Activated CD4-positive, CD25-positive, alpha-beta regulatory T cell treated with anti-CD3 and anti-CD28 coated beads, Interleukin-2, amount 50 U/mL, for 16 hours (primary cell): ENCODE measurements around the gene ZFC3H1.

Source experiments
- DNase-seq: peaks from one replicate; pipeline ENCODE4 v3.0.0-alpha.2; 2020; ENCODE audit warnings: low read depth, low spot score

Gene ZFC3H1

DNA sequence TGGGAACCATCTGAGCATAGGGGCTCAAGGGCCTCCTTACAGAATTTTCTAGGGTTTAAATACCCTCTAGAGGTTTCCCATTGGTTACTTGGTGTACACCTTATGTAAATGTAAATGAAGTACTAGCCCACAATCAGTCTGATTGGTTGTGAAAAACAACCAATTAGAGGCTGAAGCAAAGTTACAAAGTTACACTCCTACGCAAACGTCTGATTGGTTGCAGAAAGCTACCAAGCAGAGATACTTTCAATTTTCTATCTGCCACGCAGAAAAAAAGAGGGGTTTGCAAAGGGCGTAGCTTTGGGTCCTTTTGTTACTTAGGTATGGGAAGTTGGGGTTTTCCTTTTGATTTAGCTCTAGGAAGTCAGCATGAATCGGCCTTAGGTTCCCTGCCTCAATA, 20.4 kb upstream of the ZFC3H1 start:
- no peak for DNase-seq

DNA sequence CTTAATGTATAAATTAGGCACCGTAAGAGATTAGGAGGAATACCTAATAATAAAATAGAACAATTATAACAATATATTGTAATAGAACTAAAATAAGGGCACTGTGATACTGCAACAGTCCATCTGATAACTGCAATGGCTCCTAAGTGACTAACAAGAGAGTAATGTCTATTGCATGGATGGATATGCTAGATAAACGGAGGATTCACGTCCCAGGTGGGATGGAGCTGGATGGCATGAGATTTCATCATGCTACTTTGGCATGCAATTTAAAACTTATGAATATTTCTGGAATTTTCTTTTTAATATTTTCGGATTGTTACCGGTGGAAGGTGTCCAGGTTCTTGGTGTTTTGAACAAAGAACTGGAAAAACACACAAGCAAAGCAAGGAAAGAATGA, 20.0 kb upstream of the ZFC3H1 start:
- DNase-seq = no peak

DNA sequence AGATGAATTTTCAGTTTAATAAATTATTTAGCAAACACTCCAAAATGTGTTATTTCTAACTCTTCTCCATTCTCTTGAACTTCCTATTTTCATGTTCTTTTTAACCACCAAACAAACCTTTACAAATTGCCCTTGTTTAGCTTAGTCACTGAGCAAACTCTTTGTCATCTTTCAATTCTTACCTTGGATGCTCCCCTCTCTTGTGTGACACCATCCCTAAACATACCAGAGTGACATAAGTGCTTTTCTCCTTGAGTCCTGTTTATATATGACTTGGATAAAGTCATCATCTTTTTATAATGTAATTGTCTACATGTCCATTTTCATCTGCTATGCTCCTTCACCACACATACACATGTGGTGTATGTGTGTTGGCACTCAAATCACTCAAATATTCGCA, 18.8 kb upstream of the ZFC3H1 start:
- no peak for DNase-seq

DNA sequence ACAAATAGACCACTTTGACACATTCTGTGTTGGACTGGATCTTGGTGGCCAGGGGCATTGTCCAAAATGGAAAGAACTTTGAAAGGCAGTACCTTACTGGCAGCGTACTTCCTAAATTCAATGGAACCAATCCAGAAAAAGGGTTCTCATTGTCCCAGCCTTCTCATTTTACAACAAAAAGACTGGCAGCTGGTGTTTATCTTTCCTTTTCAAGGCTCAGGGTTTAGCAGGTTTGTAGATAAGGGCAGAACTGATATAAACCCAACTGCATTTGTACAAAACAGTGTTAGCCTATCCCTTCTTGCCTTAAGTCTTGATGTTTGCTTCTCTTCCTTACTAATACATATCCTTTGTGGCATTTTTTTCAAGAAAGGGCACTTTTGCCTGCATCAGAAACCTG, 8.2 kb upstream of the ZFC3H1 start:
- no peak for DNase-seq

DNA sequence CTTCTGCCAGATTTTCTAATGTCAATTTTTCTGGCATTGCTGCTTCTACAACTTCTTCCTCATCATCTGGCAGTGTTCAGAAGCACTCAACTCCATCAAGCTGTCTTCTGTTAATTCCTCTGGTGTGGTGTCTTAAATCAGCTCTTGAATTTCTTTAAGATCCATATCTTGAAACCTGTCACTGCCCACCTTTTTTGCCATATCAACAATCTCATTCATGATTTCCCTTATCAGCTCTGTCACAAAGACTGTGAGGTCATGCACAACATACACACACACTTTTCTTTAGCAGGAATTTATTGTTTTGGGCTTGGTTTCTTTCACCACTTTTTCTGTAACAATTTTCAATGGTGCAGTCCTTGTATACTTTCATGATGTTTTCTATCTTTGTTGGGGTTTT, 7.7 kb upstream of the ZFC3H1 start:
- DNase-seq = no peak

DNA sequence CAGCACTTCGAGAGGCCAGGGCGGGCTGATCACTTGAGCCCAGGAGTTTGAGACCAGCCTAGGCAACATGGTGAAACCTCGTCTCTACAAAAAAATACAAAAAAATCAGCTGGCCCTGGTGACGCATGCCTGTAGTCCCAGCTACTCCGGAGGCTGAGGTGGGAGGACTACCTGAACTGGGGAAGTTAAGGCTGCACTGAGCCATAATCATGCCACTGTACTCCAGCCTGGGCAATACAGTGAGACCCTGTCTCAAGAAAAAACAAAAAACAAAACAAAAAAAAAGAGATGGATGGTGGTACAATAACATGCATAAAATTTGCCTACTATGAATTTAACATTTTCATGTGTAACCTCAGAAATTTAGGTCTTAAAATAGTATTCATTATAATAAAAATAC, 2.6 kb upstream of the ZFC3H1 start:
- DNase-seq = no peak

DNA sequence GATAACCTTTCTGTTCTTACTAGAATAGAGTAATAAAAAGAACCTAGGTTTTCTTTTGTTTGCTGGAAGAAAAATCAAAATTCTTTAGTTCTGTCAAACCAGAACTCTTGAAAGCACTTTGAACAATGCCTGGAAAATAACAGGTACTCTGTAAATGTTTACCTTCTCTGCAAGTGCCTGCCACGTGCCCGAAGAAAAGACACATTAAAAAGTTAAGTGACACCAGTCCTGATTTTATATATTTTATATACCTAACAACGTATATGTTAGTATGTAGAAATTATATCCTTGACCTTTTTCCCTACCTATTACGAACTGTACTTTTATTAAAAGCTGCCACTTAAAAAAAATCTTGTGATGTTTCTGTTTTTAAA, 1.4 kb upstream of the ZFC3H1 start:
- no peak for DNase-seq

DNA sequence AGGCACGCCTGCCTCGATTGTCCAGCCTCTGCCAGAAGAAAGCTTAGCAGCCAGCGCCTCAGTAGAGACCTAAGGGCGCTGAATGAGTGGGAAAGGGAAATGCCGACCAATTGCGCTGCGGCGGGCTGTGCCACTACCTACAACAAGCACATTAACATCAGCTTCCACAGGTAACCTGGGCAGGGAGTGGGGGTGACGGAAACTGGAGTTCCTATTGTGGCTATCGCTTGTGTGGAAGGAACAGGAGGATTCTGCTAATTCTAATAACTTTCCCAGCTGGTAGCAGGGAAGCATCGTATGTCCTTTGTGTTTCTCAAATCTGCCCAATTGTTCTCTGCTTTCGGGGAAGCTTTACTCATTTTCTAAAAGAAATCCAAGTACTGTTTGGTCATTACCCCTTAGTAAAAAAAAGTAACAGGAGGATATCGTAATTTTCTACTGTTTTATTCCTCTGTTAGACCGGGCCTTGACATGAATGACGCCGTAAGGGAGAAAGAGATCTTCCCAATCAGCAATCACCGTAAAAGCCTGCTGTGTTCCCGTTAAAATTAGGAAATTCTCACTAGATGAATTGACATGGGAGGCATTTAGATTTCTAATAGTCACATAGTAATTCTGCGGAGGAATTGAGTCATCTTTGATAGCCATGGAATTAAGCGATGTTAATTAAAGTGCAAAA, 902 bp upstream of the ZFC3H1 start:
- DNase-seq = no peak

DNA sequence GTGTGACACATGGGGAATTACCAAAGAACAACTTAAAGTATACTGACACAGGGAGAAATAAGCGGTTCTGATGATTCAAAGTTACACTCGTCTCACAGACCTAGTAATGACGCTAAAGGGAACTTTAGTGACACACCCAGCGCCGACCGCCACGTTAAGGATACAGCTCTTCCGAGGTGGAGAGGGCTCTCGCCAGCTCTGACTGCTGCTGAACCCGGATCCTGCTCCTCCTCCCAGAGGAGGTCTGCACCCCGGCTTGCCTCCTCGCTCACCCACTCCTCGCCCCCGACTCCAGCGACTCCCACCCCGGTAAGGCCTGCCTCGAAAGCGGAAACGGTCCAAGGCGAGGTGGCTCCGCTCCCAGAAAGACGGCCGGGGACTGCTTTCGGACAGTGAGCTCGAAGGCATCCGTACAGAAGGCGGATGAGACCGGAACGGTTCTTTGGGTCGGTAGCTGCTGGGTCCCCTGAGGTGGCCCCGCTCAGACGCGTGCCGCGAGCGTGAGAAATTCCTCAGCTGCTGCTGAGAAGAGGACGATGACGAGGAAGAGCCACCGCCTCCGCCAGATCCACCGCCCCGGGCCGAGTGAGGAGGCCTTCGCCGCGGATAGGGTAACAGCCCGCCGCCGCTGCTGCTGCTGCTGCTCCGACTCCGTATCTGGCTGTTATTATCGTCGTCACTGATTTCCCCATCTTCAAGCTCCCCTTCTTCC, 643 bp downstream of the ZFC3H1 start:
- peak; percentile 48 for DNase-seq

DNA sequence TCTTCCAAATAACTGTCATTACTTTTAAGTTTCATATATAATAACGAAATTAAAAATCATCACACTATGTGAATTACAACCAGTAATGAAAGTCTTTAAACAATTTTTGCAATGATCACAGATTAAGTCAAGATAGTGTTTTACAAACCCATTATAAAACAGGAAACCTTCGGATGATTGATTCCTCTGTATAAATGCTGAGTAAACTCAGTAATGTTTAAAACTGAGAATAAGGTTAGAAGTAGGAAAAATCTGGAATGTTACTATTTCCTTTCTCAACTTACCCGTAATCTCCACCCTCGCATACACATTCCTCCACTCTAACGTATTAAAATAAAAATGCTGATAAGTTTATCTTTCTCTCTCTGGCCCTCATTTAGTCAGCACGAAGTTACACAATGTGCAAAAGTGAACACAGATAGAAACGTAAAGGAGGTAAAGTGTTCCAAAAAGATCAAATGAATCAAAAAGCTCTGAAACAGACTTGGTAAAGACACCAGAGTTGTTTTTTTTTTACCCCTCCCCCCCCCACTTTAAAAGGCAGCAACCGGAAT, 1.6 kb downstream of the ZFC3H1 start:
- DNase-seq = no peak

DNA sequence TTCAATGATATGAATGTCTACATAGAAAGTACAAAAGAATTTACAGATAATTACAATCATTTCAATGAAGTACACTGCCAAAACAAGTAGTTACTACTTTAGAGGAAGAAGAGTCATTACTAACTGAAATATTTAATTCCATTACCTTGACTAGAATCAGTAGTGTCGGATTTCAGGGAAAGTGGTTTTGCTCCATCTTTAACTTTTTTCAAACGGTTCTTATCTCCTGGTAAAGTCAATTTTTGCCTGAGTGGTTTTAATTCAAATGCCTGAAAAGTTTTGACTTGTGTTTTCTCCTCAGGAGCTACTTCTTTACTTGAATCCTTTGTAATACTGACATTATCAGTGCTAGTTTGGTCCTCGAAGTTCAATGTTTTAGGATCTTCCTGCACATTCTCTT, 6.9 kb downstream of the ZFC3H1 start:
- no peak for DNase-seq

DNA sequence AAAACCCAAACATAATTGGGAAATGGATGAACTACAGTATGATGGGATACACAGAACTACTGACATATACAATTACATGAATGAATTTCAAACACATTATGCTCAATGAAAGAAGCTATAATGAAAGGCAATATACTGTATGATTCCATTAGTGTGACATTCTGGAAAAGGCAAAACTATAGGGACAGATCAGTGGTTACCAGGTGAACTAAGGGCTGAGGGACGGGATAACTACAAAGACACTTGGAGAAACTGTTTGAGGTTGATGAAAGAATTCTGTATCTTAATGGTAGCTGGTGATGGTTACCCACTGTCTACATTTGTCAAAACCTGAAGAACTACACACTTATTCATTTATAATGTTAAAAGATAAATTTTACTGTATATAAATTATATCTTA, 7.7 kb downstream of the ZFC3H1 start:
- no peak for DNase-seq

DNA sequence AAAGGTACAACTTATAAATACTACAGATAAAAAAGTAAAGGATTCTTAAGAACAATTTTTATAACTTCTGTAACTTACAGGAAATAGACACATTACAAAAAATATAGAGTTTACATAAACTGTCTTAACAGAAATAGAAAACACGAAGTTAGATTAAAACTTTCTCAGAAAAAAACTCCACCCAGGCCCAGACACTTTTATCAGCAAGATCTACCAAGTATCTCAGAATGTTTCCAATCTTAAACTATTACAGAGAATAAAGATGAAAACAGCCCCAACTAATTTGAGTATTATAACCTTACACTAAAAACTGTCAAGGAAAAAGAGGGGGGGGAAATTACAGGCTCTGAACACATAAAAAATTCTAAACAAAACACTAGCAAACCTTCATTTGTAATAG, 8.2 kb downstream of the ZFC3H1 start:
- no peak for DNase-seq

DNA sequence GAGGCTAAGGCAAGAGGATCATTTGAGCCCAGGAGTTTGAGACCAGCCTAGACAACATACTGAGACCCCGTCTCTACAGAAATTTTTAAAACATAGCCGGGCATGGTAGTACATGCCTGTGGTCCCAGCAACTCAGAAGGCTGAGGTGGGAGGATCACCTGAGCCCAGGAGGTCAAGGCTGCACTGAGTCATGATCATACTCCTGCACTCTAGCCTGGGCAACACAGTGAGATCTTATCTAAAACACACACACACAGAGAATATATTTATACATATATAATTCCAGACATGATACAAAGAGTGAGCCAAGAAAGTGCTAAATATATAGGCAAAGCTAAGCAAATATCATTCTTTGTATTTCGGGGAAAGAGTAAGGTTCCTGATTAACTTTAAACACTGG, 9.4 kb downstream of the ZFC3H1 start:
- no peak for DNase-seq

DNA sequence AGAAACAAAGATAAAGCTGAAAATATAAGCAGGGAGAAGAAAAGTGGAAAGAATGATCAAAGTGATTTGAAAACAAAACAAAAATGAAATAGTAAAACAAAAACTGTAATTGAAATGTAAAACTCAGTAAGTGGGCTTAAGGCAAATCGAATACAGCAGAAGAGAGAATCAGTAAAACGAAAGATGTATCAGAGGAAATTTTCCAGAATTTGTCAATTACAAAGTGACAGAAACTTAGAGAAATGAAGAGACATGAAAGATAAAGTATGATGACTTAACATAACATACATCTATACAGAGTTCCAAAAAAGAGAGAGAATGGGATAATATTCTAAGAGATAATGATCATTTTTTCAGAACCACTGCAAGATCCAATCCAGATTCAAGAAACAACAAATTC, 10.5 kb downstream of the ZFC3H1 start:
- DNase-seq = no peak

DNA sequence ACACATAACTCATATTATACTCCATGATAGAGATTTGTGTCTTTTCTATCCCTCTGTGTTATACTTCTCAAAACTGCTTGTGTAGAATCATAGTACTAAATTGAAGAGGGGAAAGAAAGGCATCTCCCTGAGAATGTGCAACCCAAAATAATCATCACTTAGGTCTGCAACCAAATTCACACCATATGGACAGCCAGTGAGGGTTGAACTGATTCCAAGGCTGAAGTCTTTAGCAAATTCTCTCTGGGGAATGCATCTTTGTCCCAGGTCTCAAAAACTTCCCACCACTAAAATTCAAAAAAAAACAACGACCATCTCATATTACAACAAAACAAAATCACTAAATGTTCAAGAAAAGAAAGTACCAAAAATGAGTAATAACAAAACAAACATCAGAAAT, 11.0 kb downstream of the ZFC3H1 start:
- no peak for DNase-seq

DNA sequence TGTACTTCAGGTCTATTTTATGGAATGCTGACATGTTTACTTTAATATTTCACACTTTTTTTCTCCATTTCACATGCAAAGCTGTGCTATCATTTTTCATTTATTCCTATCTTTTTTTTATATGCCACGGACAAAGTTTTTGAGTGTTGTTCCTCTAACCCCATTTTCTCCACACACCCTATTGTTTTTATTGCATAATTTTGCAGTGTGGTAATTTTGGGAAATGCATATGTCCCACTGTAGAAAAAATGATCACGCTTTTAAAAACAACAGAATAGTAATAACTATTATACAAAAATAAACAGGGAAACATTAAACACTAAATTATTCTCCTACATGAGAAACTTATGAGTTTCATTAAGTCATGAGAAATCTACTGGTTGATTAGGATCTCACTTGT, 14.2 kb downstream of the ZFC3H1 start:
- no peak for DNase-seq

DNA sequence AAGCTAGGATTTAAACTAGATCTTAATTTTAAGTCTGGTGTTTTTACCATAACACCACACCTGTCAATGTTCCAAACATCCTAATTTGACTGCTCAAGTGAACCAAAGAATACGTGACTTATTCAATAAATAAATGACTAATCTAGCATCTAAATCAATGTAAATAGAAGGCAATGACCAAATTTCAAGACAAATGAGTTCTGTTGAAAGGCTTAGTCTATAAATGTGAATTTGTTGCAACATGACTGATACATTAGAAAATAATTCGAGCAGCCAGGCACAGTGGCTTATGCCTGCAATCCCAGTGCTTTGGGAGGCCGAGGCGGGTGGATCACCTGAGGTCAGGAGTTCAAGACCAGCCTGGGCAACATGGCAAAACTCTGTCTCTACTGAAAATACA, 15.1 kb downstream of the ZFC3H1 start:
- no peak for DNase-seq

DNA sequence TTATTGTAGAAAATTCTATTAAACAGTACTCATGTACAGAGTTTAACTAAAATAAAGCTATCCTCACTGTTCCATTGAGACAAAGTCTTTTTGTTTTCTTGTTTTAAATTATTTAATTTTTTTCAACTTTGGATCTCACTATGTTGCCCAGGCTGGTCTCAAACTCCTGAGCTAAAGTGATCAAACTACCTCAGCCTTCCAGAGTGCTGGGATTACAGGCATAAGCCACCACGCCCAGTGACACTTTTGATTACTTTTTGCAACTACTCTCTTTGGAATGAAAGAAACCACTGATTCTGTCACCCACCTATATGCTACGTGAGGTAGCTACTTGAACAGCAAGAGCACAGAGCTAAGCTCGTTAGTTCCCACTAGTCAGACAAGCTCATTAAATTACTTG, 17.1 kb downstream of the ZFC3H1 start:
- DNase-seq = no peak

DNA sequence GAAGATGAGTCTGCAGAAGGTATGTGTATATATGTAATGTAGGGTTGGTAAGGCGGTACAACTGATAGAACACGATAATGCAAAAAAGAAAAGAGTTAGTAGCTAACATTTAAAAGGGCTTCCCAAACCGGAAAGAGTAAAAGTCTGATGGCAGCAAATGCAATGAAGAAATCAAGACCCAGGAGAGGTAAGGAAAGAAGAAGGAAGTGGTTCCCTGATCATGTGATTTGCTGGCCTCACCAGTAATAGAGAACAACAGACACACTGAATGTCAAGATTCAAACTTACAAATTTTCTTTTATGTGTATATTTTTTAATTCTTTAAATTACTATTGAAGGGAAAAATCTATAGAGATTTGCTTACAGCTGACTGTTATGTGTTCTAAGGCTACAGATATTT, 18.4 kb downstream of the ZFC3H1 start:
- no peak for DNase-seq

DNA sequence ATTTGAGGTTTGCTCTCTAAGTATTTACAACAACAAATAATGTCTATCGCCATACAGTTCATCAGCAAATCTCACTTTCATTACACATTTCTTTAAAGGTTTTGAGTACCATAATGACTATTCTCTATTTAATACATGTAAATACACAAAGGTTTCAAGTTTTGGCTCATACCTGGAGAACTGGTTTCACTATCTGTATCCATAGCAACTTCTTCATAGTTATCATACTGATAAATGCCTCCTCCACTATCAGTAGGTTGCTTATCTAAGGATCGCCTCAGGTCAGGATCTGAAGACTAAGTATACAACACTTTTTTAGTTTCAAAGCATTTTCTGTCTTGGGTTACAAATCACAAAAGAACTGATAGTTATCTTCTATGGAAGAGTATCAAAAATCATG, 21.4 kb downstream of the ZFC3H1 start:
- no peak for DNase-seq

DNA sequence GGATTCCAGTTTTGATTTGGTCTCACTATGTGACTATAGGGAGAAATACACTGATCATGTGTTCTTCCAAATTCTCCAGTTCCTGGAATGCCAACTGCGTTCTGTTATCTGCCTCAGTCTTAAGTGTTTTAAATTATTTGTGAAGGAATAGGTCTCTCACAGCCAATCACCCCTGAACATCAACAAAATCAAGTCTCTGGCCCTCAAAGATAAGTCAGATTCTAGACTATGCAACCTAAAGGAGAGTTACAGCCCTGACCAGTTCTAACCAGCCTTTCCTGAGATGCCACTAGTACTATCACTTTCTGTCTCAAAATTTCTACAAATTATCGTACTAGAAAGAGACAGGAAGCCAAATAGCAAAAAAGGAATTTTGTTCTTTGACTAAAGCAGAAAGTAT, 22.3 kb downstream of the ZFC3H1 start:
- DNase-seq = no peak

DNA sequence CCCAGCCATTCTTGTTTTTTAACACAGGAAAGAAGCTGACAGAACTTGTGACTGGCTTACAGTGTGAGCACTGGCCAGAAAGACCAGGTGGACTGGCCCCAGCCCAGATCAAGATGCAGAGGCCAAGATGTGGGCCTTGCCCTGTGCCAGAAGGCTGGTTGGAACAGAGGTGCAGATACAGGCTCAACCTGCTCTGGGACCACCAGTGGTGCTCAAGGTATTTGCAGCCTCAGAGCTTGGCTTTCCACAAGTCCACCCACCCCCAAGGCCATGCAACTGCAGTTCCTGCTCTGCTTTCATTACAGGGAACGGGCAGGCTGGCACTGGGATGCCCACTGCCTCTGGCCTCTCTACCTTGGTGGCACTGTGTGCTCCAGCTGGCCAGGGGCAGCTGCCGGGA, 23.3 kb downstream of the ZFC3H1 start:
- no peak for DNase-seq

DNA sequence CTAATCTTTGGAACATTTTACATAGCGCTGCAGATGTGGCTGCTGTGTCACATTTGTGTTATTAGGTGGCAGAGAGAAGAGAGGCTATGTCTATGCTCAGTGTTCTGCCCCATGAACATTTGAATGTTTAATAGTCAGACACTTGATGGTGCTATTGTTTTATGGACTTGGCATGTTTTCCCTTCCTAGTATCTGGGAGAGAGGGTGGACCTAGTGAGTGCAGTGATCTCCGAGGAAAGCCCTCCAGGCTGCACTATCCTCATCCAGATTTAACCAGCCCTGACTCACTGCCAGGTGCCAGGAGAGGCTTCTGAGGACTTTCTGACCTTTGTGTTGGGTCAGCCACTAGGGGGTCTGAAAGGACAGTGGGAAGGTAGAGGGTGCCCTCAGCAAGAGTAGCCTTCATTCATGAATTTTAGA, 24.3 kb downstream of the ZFC3H1 start:
- DNase-seq = no peak
